Spinal cord (tissue), 10 donors: ENCODE data around the gene ERBB4. TPM values are rescaled to one million over a fixed set of nuclear protein-coding genes. Genes with fewer than 3 reads are reported as not detected.
"Not testable (repeated sequence)": the region's sequence is repeated elsewhere in the genome, so short reads cannot be mapped to it uniquely, and the experiment has no call there.

Experiments
- DNase-seq, 6 donors: peaks; one replicate each; pipeline versions ENCODE4 v3.0.0 to v3.0.0-alpha.2; 2013 to 2015; ENCODE audit warnings: low spot score in 6 of 6, low read depth in 4 of 6
- H3K27ac ChIP-seq: one replicate; pipeline ENCODE4 v1.5.1; 2013; ENCODE audit warnings: low read depth, low read length, control low read depth
- H3K27me3 ChIP-seq: one replicate; pipeline ENCODE4 v1.6.1; 2013; ENCODE audit warnings: low read length; ENCODE audit not compliant: control insufficient read depth, insufficient read depth
- H3K36me3 ChIP-seq: one replicate; pipeline ENCODE4 v1.6.1; 2013; ENCODE audit warnings: low read length; ENCODE audit not compliant: control insufficient read depth, insufficient read depth
- H3K4me1 ChIP-seq: one replicate; pipeline ENCODE4 v1.6.1; 2013; ENCODE audit warnings: low read length; ENCODE audit not compliant: control insufficient read depth, insufficient read depth
- H3K4me3 ChIP-seq: one replicate; pipeline ENCODE4 v1.5.1; 2013; ENCODE audit warnings: low read depth, low read length, control low read depth
- H3K9me3 ChIP-seq: one replicate; pipeline ENCODE4 v1.6.1; 2013; ENCODE audit warnings: low read length; ENCODE audit not compliant: control insufficient read depth, insufficient read depth
- WGBS: methylation state at CpG from one replicate; pipeline ENCODE4 v1.1.5; 2013; ENCODE audit warnings: missing lambda C conversion rate; ENCODE audit not compliant: insufficient coverage; 5-methylcytosine and 5-hydroxymethylcytosine counted together
- polyA plus RNA-seq, 2 donors: library from polyadenylated mRNA; unstranded; fragments of 120-200 nt; gene quantifications; one replicate each; pipeline ENCODE4 v1.2.1, GENCODE V29; 2013; ENCODE audit not compliant: insufficient read length in 2 of 2
- total RNA-seq, 2 donors: library from RNA; depleted of rRNA in 1 of 2; stranded (reverse); fragments of 120-200 nt in 1 of 2; fragments of >200 nt in 1 of 2; gene quantifications; one replicate each; pipeline versions ENCODE4 v1.2.3 to v1.2.4, GENCODE V29; 2013 to 2014
- donor health status: healthy.

Gene ERBB4
- total and polyA plus RNA-seq, 4 donors: 14.4 to 41.7 (median 20.8) TPM

DNA sequence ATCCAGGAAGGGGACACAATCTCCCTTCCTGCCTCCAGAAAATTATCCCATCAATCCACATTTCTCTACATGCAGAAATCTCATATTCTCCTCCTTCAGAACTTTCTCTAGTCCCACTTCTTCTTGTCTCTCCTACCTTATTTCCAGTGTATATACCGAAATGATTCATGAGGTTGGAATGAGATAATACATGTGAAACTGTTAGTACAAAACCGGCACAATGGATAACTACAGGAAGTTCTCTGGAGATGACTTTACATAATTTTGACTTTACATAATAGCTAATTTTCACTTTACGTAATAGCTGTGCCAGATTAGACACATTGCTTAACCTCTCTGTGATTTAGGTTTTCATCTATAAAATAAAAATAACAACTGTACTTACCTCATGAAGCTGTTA is 801.3 kb downstream of the ERBB4 start:
- H3K27ac ChIP-seq: no peak overlapping the region
- no peaks in the 10 kb centered on the region for H3K27me3 ChIP-seq
- no peaks in the 10 kb centered on the region for H3K9me3 ChIP-seq
- H3K4me1 ChIP-seq: no peaks in the 10 kb centered on the region
- no peak for DNase-seq
- H3K4me3 ChIP-seq: no peak overlapping the region
- H3K36me3 ChIP-seq: no peaks in the 10 kb centered on the region
- no CpG with 5 or more reads among the region's 3 CpGs for WGBS

- Histone ChIP-seq H3K27ac (no peak overlapping the region), H3K27me3 (no peaks in the 10 kb centered on the region), H3K4me1 (no peaks in the 10 kb centered on the region), H3K36me3 (no peaks in the 10 kb centered on the region), H3K9me3 (no peaks in the 10 kb centered on the region), H3K4me3 (no peak overlapping the region)
- DNase-seq: peak in 1 of 6 donors; percentile 49
- WGBS: no CpG with 5 or more reads among the region's 2 CpGs
Observed at GRCh38 chr2:211730215-211730614, 808.4 kb downstream of the ERBB4 start.

DNA sequence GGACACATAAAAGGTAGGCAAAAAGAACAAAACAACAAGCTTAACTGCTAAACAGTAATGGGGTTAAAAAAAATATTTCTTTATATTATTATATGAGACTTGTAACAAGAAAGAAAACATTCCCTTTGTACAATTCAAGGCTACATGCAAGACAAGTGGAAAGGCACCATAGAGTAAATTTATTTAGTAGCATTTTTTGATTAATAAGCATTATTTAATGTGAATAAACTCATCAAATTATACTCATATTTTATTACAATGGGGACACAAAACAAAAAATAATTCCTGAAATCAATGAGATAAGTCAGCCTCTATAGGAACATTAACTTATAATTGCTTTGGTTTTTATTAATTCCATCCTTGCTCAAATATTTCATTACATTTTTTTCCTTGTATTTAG is 809.2 kb downstream of the ERBB4 start:
- Histone ChIP-seq H3K36me3 (no peaks in the 10 kb centered on the region), H3K9me3 (no peaks in the 10 kb centered on the region), H3K27ac (no peak overlapping the region), H3K4me3 (no peak overlapping the region), H3K27me3 (no peaks in the 10 kb centered on the region), H3K4me1 (no peaks in the 10 kb centered on the region)
- no peak for DNase-seq

- no peak for DNase-seq
- no peaks in the 10 kb centered on the region for H3K4me1 ChIP-seq
- H3K27ac ChIP-seq: no peak overlapping the region
- H3K27me3 ChIP-seq: no peaks in the 10 kb centered on the region
- H3K4me3 ChIP-seq: no peak overlapping the region
- no peaks in the 10 kb centered on the region for H3K9me3 ChIP-seq
- no peaks in the 10 kb centered on the region for H3K36me3 ChIP-seq
- 65% methylated on average over 5 of the region's 5 CpGs for WGBS
Observed at GRCh38 chr2:211724933-211725332, 813.7 kb downstream of the ERBB4 start.

GRCh38 chr2:211723398-211723797 is 815.2 kb downstream of the ERBB4 start:
- no peaks in the 10 kb centered on the region for H3K4me1 ChIP-seq
- H3K36me3 ChIP-seq: no peaks in the 10 kb centered on the region
- H3K27ac ChIP-seq: no peak overlapping the region
- no peaks in the 10 kb centered on the region for H3K27me3 ChIP-seq
- WGBS: no CpG with 5 or more reads among the region's 1 CpG
- H3K4me3 ChIP-seq: no peak overlapping the region
- no peaks in the 10 kb centered on the region for H3K9me3 ChIP-seq
- no peak for DNase-seq

DNA sequence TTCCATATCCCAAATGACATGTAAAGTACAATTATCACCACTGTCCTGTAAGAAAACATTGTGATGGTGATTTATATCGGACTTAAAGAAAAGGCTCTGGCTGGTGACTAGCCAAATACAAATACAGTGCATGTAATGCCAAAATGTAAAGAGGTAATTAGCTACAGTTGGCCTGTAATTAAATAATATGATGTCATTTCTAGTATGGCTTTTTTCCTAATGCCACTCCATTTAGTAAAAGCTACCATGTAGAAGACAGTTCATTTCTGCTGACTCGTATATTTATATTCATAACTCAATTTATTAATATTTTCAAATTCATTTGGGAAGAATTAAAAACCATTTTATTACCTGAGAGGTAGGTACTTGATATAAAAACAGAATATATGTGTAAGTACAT is 815.7 kb downstream of the ERBB4 start:
- H3K4me3 ChIP-seq: no peak overlapping the region
- H3K4me1 ChIP-seq: no peaks in the 10 kb centered on the region
- no peak for DNase-seq
- WGBS: no CpG with 5 or more reads among the region's 2 CpGs
- H3K27me3 ChIP-seq: no peaks in the 10 kb centered on the region
- no peak overlapping the region for H3K27ac ChIP-seq
- no peaks in the 10 kb centered on the region for H3K36me3 ChIP-seq
- no peaks in the 10 kb centered on the region for H3K9me3 ChIP-seq

GRCh38 chr2:211721874-211722273 is 816.7 kb downstream of the ERBB4 start:
- H3K4me1 ChIP-seq, H3K27ac ChIP-seq, H3K27me3 ChIP-seq, H3K36me3 ChIP-seq, H3K9me3 ChIP-seq, H3K4me3 ChIP-seq, DNase-seq: not testable (repeated sequence)
- 96% methylated on average over 3 of the region's 9 CpGs for whole genome bisulfite sequencing

- no CpG with 5 or more reads among the region's 1 CpG for WGBS
- Histone ChIP-seq H3K27ac (no peak overlapping the region), H3K27me3 (no peaks in the 10 kb centered on the region), H3K4me1 (no peaks in the 10 kb centered on the region), H3K36me3 (no peaks in the 10 kb centered on the region), H3K9me3 (no peaks in the 10 kb centered on the region), H3K4me3 (no peak overlapping the region)
- no peak for DNase-seq
Observed at GRCh38 chr2:211709389-211709788, 829.2 kb downstream of the ERBB4 start.

DNA sequence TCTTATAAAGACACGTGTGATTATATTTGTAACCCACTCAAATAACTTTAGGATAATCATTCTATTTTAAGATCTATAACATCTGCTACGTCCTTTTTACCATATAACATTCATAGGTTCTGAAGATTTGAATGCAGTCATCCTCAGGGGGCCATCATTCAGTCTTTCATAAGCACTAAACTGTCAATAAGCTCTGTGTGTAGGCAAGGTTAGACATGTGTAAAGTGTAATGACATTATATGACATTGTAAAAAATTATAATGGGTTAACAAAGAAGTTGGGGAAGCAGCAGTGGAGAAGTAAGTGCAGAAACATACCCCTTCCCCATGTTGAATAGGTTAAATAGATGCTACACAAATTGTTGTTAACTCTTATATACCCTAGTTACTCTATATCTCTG is 845.9 kb downstream of the ERBB4 start:
- Histone ChIP-seq H3K4me1 (no peaks in the 10 kb centered on the region), H3K36me3 (no peaks in the 10 kb centered on the region), H3K4me3 (no peak overlapping the region), H3K27me3 (no peaks in the 10 kb centered on the region), H3K9me3 (no peaks in the 10 kb centered on the region), H3K27ac (no peak overlapping the region)
- DNase-seq: no peak
- no CpG with 5 or more reads among the region's 2 CpGs for WGBS

DNA sequence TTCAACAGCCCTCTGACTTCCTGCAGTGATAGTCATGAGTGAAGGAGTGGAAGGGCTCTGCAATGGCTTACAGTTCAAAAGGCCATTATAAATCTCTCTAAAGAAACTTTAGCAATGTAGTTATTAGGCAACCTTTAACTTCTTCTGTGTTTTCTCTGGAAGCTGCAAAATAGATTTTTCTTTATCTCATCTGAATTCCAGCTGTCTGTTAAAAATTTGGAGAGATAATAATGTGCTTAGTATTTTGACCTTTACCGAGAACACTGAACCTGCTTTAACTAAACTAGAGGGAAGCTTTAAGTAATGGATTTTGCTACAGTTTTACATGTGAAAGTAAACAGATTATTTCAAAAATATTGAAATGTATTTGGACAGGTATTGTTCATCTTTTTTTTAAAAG is 847.9 kb downstream of the ERBB4 start:
- no peaks in the 10 kb centered on the region for H3K9me3 ChIP-seq
- no peak overlapping the region for H3K4me3 ChIP-seq
- no peaks in the 10 kb centered on the region for H3K36me3 ChIP-seq
- H3K4me1 ChIP-seq: no peaks in the 10 kb centered on the region
- DNase-seq: peak in 1 of 6 donors; percentile 1
- WGBS: no CpG with 5 or more reads among the region's 1 CpG
- H3K27ac ChIP-seq: no peak overlapping the region
- H3K27me3 ChIP-seq: no peaks in the 10 kb centered on the region
